ENCODE data around the gene ZFP64.

DNA sequence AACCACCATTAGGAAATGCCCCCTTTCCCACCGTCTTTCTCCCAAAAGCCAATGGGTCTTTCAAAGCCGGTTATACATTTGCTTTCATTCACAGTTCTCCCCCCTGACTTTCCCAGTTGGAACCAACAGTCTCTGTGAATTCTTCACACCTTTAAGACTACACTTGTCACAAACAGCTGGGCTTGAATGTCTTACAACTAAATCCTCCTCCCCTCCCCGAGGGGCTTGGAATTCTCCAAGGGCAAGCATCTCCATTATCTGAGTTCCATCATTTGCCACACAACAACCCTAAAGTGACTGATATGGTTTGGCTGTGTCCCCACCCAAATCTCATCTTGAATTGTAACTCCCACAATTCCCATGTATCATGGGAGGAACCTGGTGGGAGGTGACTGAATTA is 12.9 kb downstream of the ZFP64 start:
- no peak for TF ChIP-seq EZH2 (IDR thresholded peaks at IDR 0.05; ENCODE audit: borderline replicate concordance, low read depth, low read length, poor library complexity, severe bottlenecking)
- TF ChIP-seq, protein P1, sequence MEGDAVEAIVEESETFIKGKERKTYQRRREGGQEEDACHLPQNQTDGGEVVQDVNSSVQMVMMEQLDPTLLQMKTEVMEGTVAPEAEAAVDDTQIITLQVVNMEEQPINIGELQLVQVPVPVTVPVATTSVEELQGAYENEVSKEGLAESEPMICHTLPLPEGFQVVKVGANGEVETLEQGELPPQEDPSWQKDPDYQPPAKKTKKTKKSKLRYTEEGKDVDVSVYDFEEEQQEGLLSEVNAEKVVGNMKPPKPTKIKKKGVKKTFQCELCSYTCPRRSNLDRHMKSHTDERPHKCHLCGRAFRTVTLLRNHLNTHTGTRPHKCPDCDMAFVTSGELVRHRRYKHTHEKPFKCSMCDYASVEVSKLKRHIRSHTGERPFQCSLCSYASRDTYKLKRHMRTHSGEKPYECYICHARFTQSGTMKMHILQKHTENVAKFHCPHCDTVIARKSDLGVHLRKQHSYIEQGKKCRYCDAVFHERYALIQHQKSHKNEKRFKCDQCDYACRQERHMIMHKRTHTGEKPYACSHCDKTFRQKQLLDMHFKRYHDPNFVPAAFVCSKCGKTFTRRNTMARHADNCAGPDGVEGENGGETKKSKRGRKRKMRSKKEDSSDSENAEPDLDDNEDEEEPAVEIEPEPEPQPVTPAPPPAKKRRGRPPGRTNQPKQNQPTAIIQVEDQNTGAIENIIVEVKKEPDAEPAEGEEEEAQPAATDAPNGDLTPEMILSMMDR (conservative IDR thresholded peaks at IDR 0.05; ENCODE audit: low read depth, low read length), result no peak
